CD4-positive, alpha-beta T cell (primary cell): ENCODE measurements around the gene HK1. TPM values are rescaled to one million over a fixed set of nuclear protein-coding genes. Genes with fewer than 3 reads are reported as not detected.

Source experiments
- ATAC-seq: fragments of 200-7000 bp; cut with Tn5 transposase; one replicate; pipeline ENCODE4 v1.10.0; 2022; ENCODE audit warnings: mild to moderate bottlenecking; ENCODE audit not compliant: poor library complexity
- CTCF ChIA-PET: fragments of 350-600 bp; sonication (Branson Sonifier 250); formaldehyde crosslinking; loops from one replicate; lab custom pipeline; 2021; ENCODE audit warnings: antibody characterized with exemption, inconsistent platforms; lab: Charles Lee
- POLR2A ChIA-PET: fragments of 350-600 bp; sonication (Branson Sonifier 250); formaldehyde crosslinking; loops from one replicate; lab custom pipeline; 2021; ENCODE audit warnings: antibody characterized with exemption, inconsistent platforms; lab: Charles Lee
- DNase-seq, 14 experiments: peaks; one replicate each; pipeline ENCODE4 v3.0.0-alpha.2; 2013 to 2020; ENCODE audit warnings: mixed read lengths in 2 of 14
- H3K27ac ChIP-seq, 2 donors: one replicate each; pipeline versions ENCODE4 v1.5.1 to v1.7.0; 2013; ENCODE audit warnings: low read length in 2 of 2, low read depth in 1 of 2, mild to moderate bottlenecking in 1 of 2
- H3K27me3 ChIP-seq, 2 experiments: 1 replicate in 1 of 2; 2 replicates in 1 of 2; pipeline versions ENCODE4 v1.6.1 to v1.7.0; 2013; ENCODE audit warnings: low read length in 2 of 2, control low read depth in 1 of 2, mild to moderate bottlenecking in 1 of 2, moderate library complexity in 1 of 2; ENCODE audit not compliant: insufficient read depth in 2 of 2, control insufficient read depth in 1 of 2
- H3K36me3 ChIP-seq: one replicate; pipeline ENCODE4 v1.6.1; 2013; ENCODE audit warnings: low read length, control low read depth; ENCODE audit not compliant: insufficient read depth
- H3K4me1 ChIP-seq: one replicate; pipeline ENCODE4 v1.6.1; 2013; ENCODE audit warnings: low read length, control low read depth; ENCODE audit not compliant: insufficient read depth
- H3K4me3 ChIP-seq: one replicate; pipeline ENCODE4 v1.5.1; 2013; ENCODE audit warnings: mild to moderate bottlenecking, low read length, moderate library complexity
- H3K9me3 ChIP-seq, 2 experiments: 1 replicate in 1 of 2; 2 replicates in 1 of 2; pipeline versions ENCODE4 v1.6.1 to v1.7.0; 2013; ENCODE audit warnings: low read length in 2 of 2, mild to moderate bottlenecking in 2 of 2, control low read depth in 1 of 2, moderate library complexity in 1 of 2; ENCODE audit not compliant: control insufficient read depth in 1 of 2, insufficient read depth in 1 of 2
- H3K27ac Mint-ChIP-seq: one replicate; pipeline ENCODE4 v1.8.0; 2020; ENCODE audit warnings: mixed read lengths
- H3K27me3 Mint-ChIP-seq: one replicate; pipeline ENCODE4 v1.8.0; 2021; ENCODE audit warnings: mixed read lengths
- H3K36me3 Mint-ChIP-seq: one replicate; pipeline ENCODE4 v1.8.0; 2021; ENCODE audit warnings: low read depth, mixed read lengths
- H3K4me1 Mint-ChIP-seq: one replicate; pipeline ENCODE4 v1.8.0; 2021; ENCODE audit warnings: low read depth, mixed read lengths
- H3K4me3 Mint-ChIP-seq: one replicate; pipeline ENCODE4 v1.8.0; 2020; ENCODE audit warnings: mild to moderate bottlenecking, mixed read lengths
- H3K9me3 Mint-ChIP-seq: one replicate; pipeline ENCODE4 v1.8.0; 2020; ENCODE audit warnings: mixed read lengths
- CTCF ChIP-seq: fragments of 200-600 bp; IDR thresholded peaks from one replicate; pipeline ENCODE4 v1.8.0; 2022; ENCODE audit warnings: antibody characterized with exemption, mild to moderate bottlenecking
- intact Hi-C, 2 experiments: fragments of 100-400 bp; cut with DNase I in 1 of 2; cut with micrococcal nuclease in 1 of 2; formaldehyde crosslinking; loops; one replicate each; pipeline versions ENCODE4 v1.15.1 to v1.9.0; 2023 to 2025; cut with DNase I, micrococcal nuclease
- total RNA-seq, 174 experiments: library from RNA in 2 of 174; stranded (reverse) in 2 of 174; gene quantifications; one replicate each; pipeline ENCODE4 v1.2.3 and lab custom pipeline; 2021 to 2026

Gene HK1
- total RNA-seq, 2 experiments from 2014 or later: 45.6 to 48.1 TPM

GRCh38 chr10:69265521-69265920, 12.8 kb upstream of the HK1 start:
- CTCF ChIA-PET: no interaction called here

GRCh38 chr10:69268761-69269416, 9.4 kb upstream of the HK1 start:
- CTCF ChIA-PET: no interaction called here
- no peaks in the 10 kb centered on the region for H3K9me3 Mint-ChIP-seq
- H3K4me1 Mint-ChIP-seq: no peaks in the 10 kb centered on the region
- ATAC-seq: no peak
- POLR2A ChIA-PET: no interaction called here
- no peak overlapping the region for H3K27ac Mint-ChIP-seq
- H3K27me3 ChIP-seq: no peaks in the 10 kb centered on the region
- intact Hi-C loops: no loop called here
- no peak overlapping the region for H3K27ac ChIP-seq
- TF ChIP-seq CTCF: no peak
- no peak overlapping the region for H3K4me3 ChIP-seq
- H3K4me1 ChIP-seq: no peaks in the 10 kb centered on the region
- no peaks in the 10 kb centered on the region for H3K9me3 ChIP-seq
- H3K4me3 Mint-ChIP-seq: no peak overlapping the region
- no peaks in the 10 kb centered on the region for H3K36me3 ChIP-seq
- no peak for DNase-seq
- peaks cover 13% of the 10 kb centered on the region for H3K36me3 Mint-ChIP-seq
- H3K27me3 Mint-ChIP-seq: no peaks in the 10 kb centered on the region

More at GRCh38 chr10:69265521-69265920, 12.8 kb upstream of the HK1 start:
- TF ChIP-seq CTCF: no peak
- H3K27me3 ChIP-seq: no peaks in the 10 kb centered on the region
- POLR2A ChIA-PET: no interaction called here
- Mint-ChIP-seq H3K4me3 (no peak overlapping the region), H3K4me1 (no peaks in the 10 kb centered on the region), H3K36me3 (peaks cover 19% of the 10 kb centered on the region), H3K27ac (no peak overlapping the region), H3K27me3 (no peaks in the 10 kb centered on the region), H3K9me3 (no peaks in the 10 kb centered on the region)
- ATAC-seq: no peak
- H3K27ac ChIP-seq: no peak overlapping the region
- intact Hi-C loops: no loop called here
- H3K4me3 ChIP-seq: no peak overlapping the region
- H3K9me3 ChIP-seq: no peaks in the 10 kb centered on the region
- H3K36me3 ChIP-seq: no peaks in the 10 kb centered on the region
- DNase-seq: no peak
- H3K4me1 ChIP-seq: no peaks in the 10 kb centered on the region

GRCh38 chr10:69269761-69270160, 8.5 kb upstream of the HK1 start:
- DNase-seq (no peak), ATAC-seq (no peak)
- no peaks in the 10 kb centered on the region for H3K4me1 ChIP-seq
- H3K27me3 ChIP-seq: no peaks in the 10 kb centered on the region
- H3K36me3 Mint-ChIP-seq: peaks cover 9% of the 10 kb centered on the region
- H3K4me3 ChIP-seq: no peak overlapping the region
- H3K9me3 Mint-ChIP-seq: no peaks in the 10 kb centered on the region
- ChIA-PET CTCF (no interaction called here), POLR2A (no interaction called here)
- H3K9me3 ChIP-seq: no peaks in the 10 kb centered on the region
- no peaks in the 10 kb centered on the region for H3K36me3 ChIP-seq
- no peaks in the 10 kb centered on the region for H3K4me1 Mint-ChIP-seq
- no peaks in the 10 kb centered on the region for H3K27me3 Mint-ChIP-seq
- H3K27ac Mint-ChIP-seq: no peak overlapping the region
- TF ChIP-seq CTCF: no peak
- H3K4me3 Mint-ChIP-seq: no peak overlapping the region
- intact Hi-C loops: no loop called here
- H3K27ac ChIP-seq: no peak overlapping the region
